Subcutaneous abdominal adipose tissue (tissue), 5 donors: ENCODE data around the gene NANOGP8.

Source experiments
- H3K27ac ChIP-seq: one replicate; pipeline ENCODE4 v1.7.0; 2013; ENCODE audit warnings: low read depth, mild to moderate bottlenecking, inconsistent platforms, low read length, moderate library complexity
- H3K27me3 ChIP-seq, 5 donors: one replicate each; pipeline ENCODE4 v1.7.0; 2013; ENCODE audit warnings: low read length in 5 of 5, inconsistent platforms in 1 of 5; ENCODE audit not compliant: control insufficient read depth in 5 of 5, insufficient read depth in 4 of 5
- H3K36me3 ChIP-seq, 5 donors: one replicate each; pipeline ENCODE4 v1.7.0; 2013; ENCODE audit warnings: low read length in 5 of 5; ENCODE audit not compliant: control insufficient read depth in 5 of 5, insufficient read depth in 5 of 5
- H3K4me1 ChIP-seq, 5 donors: one replicate each; pipeline ENCODE4 v1.7.0; 2013; ENCODE audit warnings: low read length in 5 of 5, mild to moderate bottlenecking in 3 of 5, moderate library complexity in 1 of 5; ENCODE audit not compliant: control insufficient read depth in 5 of 5, insufficient read depth in 5 of 5
- H3K4me3 ChIP-seq, 5 donors: one replicate each; pipeline ENCODE4 v1.7.0; 2013; ENCODE audit warnings: low read length in 5 of 5, low read depth in 1 of 5
- H3K9ac ChIP-seq, 5 donors: one replicate each; pipeline ENCODE4 v1.7.0; 2013; ENCODE audit warnings: low read length in 5 of 5, mild to moderate bottlenecking in 4 of 5, moderate library complexity in 3 of 5
- H3K9me3 ChIP-seq, 5 donors: one replicate each; pipeline ENCODE4 v1.7.0; 2013; ENCODE audit warnings: low read length in 5 of 5; ENCODE audit not compliant: control insufficient read depth in 5 of 5
- donor health status: healthy.
- donor health status: healthy.
- donor health status: healthy.
- donor health status: healthy.
- donor health status: healthy.

NANOGP8 gene

GRCh38 chr15:35080226-35080625, 4.9 kb downstream of the NANOGP8 start:
- no peak overlapping the region for H3K4me3 ChIP-seq
- H3K9me3 ChIP-seq = no peaks in the 10 kb centered on the region
- H3K27ac ChIP-seq = no peak overlapping the region
- H3K27me3 ChIP-seq = no peaks in the 10 kb centered on the region
- no peaks in the 10 kb centered on the region for H3K4me1 ChIP-seq
- H3K36me3 ChIP-seq = no peaks in the 10 kb centered on the region
- H3K9ac ChIP-seq = no peak overlapping the region

GRCh38 chr15:35078221-35078915, 6.7 kb downstream of the NANOGP8 start:
- H3K9ac ChIP-seq = no peak overlapping the region
- no peaks in the 10 kb centered on the region for H3K4me1 ChIP-seq
- H3K27ac ChIP-seq = no peak overlapping the region
- H3K36me3 ChIP-seq = no peaks in the 10 kb centered on the region
- H3K4me3 ChIP-seq = no peak overlapping the region
- H3K9me3 ChIP-seq = no peaks in the 10 kb centered on the region
- H3K27me3 ChIP-seq = no peaks in the 10 kb centered on the region

- no peak overlapping the region for H3K9ac ChIP-seq
- no peaks in the 10 kb centered on the region for H3K36me3 ChIP-seq
- no peak overlapping the region for H3K4me3 ChIP-seq
- no peaks in the 10 kb centered on the region for H3K27me3 ChIP-seq
- peaks cover 0 to 5% (median 0%) of the 10 kb centered on the region in 5 donors for H3K4me1 ChIP-seq
- H3K27ac ChIP-seq = no peak overlapping the region
- H3K9me3 ChIP-seq = no peaks in the 10 kb centered on the region
Observed at GRCh38 chr15:35071106-35071505, 14.0 kb downstream of the NANOGP8 start.

GRCh38 chr15:35068846-35069475, 16.1 kb downstream of the NANOGP8 start:
- Histone ChIP-seq H3K36me3 (no peaks in the 10 kb centered on the region), H3K4me3 (no peak overlapping the region), H3K27ac (no peak overlapping the region), H3K9ac (no peak overlapping the region), H3K9me3 (no peaks in the 10 kb centered on the region), H3K27me3 (no peaks in the 10 kb centered on the region), H3K4me1 (peaks cover 0 to 5% (median 0%) of the 10 kb centered on the region in 5 donors)

- Histone ChIP-seq H3K27me3 (no peaks in the 10 kb centered on the region), H3K9me3 (no peaks in the 10 kb centered on the region), H3K4me1 (peaks cover 0 to 5% (median 0%) of the 10 kb centered on the region in 5 donors), H3K4me3 (no peak overlapping the region), H3K36me3 (no peaks in the 10 kb centered on the region), H3K27ac (no peak overlapping the region), H3K9ac (no peak overlapping the region)
Observed at GRCh38 chr15:35067496-35068347, 17.4 kb downstream of the NANOGP8 start.

- no peak overlapping the region for H3K27ac ChIP-seq
- no peaks in the 10 kb centered on the region for H3K27me3 ChIP-seq
- H3K36me3 ChIP-seq = no peaks in the 10 kb centered on the region
- H3K4me1 ChIP-seq = peaks cover 0 to 4% (median 0%) of the 10 kb centered on the region in 5 donors
- no peak overlapping the region for H3K9ac ChIP-seq
- H3K9me3 ChIP-seq = no peaks in the 10 kb centered on the region
- no peak overlapping the region for H3K4me3 ChIP-seq
Observed at GRCh38 chr15:35066094-35066493, 19.0 kb downstream of the NANOGP8 start.

GRCh38 chr15:35064576-35065190, 20.4 kb downstream of the NANOGP8 start:
- no peaks in the 10 kb centered on the region for H3K9me3 ChIP-seq
- H3K27me3 ChIP-seq = no peaks in the 10 kb centered on the region
- H3K9ac ChIP-seq = no peak overlapping the region
- no peaks in the 10 kb centered on the region for H3K4me1 ChIP-seq
- no peak overlapping the region for H3K27ac ChIP-seq
- no peak overlapping the region for H3K4me3 ChIP-seq
- H3K36me3 ChIP-seq = no peaks in the 10 kb centered on the region

- H3K27ac ChIP-seq = no peak overlapping the region
- H3K9ac ChIP-seq = no peak overlapping the region
- H3K9me3 ChIP-seq = no peaks in the 10 kb centered on the region
- H3K4me3 ChIP-seq = no peak overlapping the region
- no peaks in the 10 kb centered on the region for H3K4me1 ChIP-seq
- H3K36me3 ChIP-seq = no peaks in the 10 kb centered on the region
- H3K27me3 ChIP-seq = no peaks in the 10 kb centered on the region
Observed at GRCh38 chr15:35062738-35063099, 22.4 kb downstream of the NANOGP8 start.

- no peaks in the 10 kb centered on the region for H3K9me3 ChIP-seq
- no peaks in the 10 kb centered on the region for H3K27me3 ChIP-seq
- H3K4me3 ChIP-seq = no peak overlapping the region
- H3K4me1 ChIP-seq = no peaks in the 10 kb centered on the region
- H3K36me3 ChIP-seq = no peaks in the 10 kb centered on the region
- H3K27ac ChIP-seq = no peak overlapping the region
- no peak overlapping the region for H3K9ac ChIP-seq
Observed at GRCh38 chr15:35061825-35062737, 23.0 kb downstream of the NANOGP8 start.
